ENCODE results near the gene SLC34A1. TPM values are rescaled to one million over a fixed set of nuclear protein-coding genes. Genes with fewer than 3 reads are reported as not detected.
"Not testable (repeated sequence)": the region's sequence is repeated elsewhere in the genome, so short reads cannot be mapped to it uniquely, and the experiment has no call there.

Gene SLC34A1
- total RNA-seq, 4 donors from 2014 or later: not detected

DNA sequence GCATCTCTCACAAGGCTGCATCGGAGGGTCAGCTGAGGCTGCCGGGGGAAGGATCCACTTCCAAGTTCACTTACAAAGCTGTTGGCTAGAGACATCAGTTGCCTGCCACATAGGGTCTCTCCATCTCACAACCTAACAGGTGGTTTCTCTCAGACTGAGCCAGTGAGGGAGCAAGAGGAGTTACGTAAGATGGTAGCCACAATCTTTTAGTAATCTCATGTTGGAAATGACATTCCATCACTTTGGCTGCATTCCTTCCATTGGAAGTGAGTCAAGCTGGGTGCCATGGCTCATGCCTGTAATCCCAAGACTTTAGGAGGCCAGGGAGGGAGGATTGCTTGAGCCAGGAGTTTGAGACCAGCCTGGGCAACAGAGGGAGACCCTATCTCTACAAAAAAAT, 34.8 kb downstream of the SLC34A1 start:
- H3K4me1 ChIP-seq: no peaks in the 10 kb centered on the region
- no peaks in the 10 kb centered on the region for H3K27me3 ChIP-seq
- TF ChIP-seq, protein P1, sequence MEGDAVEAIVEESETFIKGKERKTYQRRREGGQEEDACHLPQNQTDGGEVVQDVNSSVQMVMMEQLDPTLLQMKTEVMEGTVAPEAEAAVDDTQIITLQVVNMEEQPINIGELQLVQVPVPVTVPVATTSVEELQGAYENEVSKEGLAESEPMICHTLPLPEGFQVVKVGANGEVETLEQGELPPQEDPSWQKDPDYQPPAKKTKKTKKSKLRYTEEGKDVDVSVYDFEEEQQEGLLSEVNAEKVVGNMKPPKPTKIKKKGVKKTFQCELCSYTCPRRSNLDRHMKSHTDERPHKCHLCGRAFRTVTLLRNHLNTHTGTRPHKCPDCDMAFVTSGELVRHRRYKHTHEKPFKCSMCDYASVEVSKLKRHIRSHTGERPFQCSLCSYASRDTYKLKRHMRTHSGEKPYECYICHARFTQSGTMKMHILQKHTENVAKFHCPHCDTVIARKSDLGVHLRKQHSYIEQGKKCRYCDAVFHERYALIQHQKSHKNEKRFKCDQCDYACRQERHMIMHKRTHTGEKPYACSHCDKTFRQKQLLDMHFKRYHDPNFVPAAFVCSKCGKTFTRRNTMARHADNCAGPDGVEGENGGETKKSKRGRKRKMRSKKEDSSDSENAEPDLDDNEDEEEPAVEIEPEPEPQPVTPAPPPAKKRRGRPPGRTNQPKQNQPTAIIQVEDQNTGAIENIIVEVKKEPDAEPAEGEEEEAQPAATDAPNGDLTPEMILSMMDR (IDR thresholded peaks at IDR 0.05 in 4 of 5, conservative IDR thresholded peaks at IDR 0.05 in 1 of 5): no peak
- TF ChIP-seq POLR2A (IDR thresholded peaks at IDR 0.05): no peak
- H3K9me3 ChIP-seq: no peaks in the 10 kb centered on the region
- no peaks in the 10 kb centered on the region for H3K36me3 ChIP-seq
- in situ Hi-C loops (cut with MboI; ENCODE audit: low sequenced_read_pairs in 4 of 4) (no loop called here), intact Hi-C loops (cut with DNase I; ENCODE audit: low total_unique reads) (no loop called here)
- ATAC-seq (no peak), DNase-seq (no peak)
- H3K4me3 ChIP-seq: no peak overlapping the region
- no peak overlapping the region for H3K27ac ChIP-seq

DNA sequence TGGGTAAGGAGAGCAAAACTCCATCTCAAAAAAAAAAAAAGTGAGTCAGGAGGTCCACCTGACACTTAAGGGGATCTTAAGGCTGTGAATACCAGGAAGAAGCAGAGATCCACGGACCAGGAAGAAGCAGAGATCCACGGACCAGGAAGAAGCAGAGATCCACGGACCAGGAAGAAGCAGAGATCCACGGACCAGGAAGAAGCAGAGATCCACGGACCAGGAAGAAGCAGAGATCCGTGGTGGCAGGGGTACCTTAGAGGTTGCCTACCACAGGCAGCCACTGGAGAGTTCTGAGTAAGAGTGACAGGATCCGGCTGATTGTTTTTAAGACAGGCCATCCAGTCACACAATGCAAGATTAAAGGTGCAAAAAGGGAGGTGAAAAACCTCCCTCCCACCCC, 36.2 kb downstream of the SLC34A1 start:
- in situ Hi-C loops (cut with MboI; ENCODE audit: low sequenced_read_pairs in 4 of 4); H3K4me3 ChIP-seq; ATAC-seq; H3K27ac ChIP-seq; DNase-seq; intact Hi-C loops (cut with DNase I; ENCODE audit: low total_unique reads); H3K36me3 ChIP-seq; H3K27me3 ChIP-seq; H3K9me3 ChIP-seq; H3K4me1 ChIP-seq: not testable (repeated sequence)

DNA sequence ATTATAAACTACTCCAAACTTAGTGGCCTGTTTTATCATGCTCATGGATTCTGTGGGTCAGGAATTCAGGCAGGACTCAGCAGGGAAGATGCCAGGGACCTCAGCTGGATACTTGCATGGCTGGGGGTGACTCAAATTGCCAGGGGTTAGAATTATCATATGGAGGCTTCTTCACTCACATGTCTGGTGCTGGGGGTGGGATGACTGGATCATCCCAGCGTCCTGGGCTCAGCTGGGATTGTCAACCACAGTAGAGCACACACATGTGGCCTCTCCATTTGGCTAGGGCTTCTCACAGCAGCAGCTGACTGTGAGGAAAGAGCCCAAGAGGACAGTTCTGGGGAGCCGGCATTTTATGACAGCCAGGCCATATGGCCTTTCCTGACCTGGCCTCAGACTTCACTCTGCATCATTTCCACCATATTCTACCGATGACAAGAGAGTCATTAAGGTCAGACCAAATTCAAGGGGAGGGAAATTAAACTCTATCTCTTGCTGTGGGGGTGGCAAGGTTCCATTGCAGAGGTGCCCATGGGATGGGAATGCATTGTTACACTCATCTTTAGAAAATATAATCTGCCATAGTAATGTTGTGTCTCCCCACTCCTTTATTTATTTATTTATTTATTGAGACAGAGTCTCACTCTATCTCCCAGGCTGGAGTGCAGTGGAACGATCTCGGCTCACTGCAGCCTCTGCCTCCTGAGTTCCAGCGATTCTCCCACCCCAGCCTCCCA, 37.0 kb downstream of the SLC34A1 start:
- Histone ChIP-seq H3K27ac (no peak overlapping the region), H3K4me3 (no peak overlapping the region), H3K27me3 (no peaks in the 10 kb centered on the region), H3K9me3 (no peaks in the 10 kb centered on the region), H3K36me3 (no peaks in the 10 kb centered on the region), H3K4me1 (peaks cover 3 to 6% of the 10 kb centered on the region in 2 donors)
- TF ChIP-seq, protein P1 (IDR thresholded peaks at IDR 0.05 in 4 of 5, conservative IDR thresholded peaks at IDR 0.05 in 1 of 5): no peak
- TF ChIP-seq POLR2A (IDR thresholded peaks at IDR 0.05): no peak
- ATAC-seq (no peak), DNase-seq (no peak)
- in situ Hi-C loops (cut with MboI; ENCODE audit: low sequenced_read_pairs in 4 of 4): no loop called here
- intact Hi-C loops (cut with DNase I; ENCODE audit: low total_unique reads): no loop called here

DNA sequence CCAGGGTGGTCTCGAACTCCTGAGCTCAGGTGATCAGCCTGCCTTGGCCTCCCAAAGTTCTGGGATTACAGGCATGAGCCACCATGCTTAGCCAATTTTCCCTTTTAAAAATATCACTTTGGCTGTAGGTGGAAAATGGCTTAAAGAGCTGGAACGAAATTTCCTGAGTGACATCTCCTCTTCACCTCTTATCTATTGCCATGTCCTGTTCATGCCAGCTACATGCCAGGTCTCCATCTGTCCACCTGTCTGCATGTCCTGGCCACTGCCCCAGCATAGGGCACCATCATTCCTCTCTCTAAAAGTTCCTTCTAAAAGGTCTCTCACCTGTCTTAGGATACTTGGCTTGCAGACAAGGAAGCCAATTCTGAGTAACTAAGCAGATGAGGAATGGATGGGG, 39.4 kb downstream of the SLC34A1 start:
- ATAC-seq: no peak
- Histone ChIP-seq H3K9me3 (no peaks in the 10 kb centered on the region), H3K4me3 (no peak overlapping the region), H3K27ac (no peak overlapping the region), H3K4me1 (peaks cover 20 to 24% of the 10 kb centered on the region in 2 donors), H3K36me3 (no peaks in the 10 kb centered on the region), H3K27me3 (no peaks in the 10 kb centered on the region)
- DNase-seq: no peak
- TF ChIP-seq, protein P1 (IDR thresholded peaks at IDR 0.05 in 4 of 5, conservative IDR thresholded peaks at IDR 0.05 in 1 of 5): no peak
- TF ChIP-seq POLR2A (IDR thresholded peaks at IDR 0.05): no peak
- intact Hi-C loops (cut with DNase I; ENCODE audit: low total_unique reads): no loop called here
- in situ Hi-C loops (cut with MboI; ENCODE audit: low sequenced_read_pairs in 4 of 4): no loop called here

DNA sequence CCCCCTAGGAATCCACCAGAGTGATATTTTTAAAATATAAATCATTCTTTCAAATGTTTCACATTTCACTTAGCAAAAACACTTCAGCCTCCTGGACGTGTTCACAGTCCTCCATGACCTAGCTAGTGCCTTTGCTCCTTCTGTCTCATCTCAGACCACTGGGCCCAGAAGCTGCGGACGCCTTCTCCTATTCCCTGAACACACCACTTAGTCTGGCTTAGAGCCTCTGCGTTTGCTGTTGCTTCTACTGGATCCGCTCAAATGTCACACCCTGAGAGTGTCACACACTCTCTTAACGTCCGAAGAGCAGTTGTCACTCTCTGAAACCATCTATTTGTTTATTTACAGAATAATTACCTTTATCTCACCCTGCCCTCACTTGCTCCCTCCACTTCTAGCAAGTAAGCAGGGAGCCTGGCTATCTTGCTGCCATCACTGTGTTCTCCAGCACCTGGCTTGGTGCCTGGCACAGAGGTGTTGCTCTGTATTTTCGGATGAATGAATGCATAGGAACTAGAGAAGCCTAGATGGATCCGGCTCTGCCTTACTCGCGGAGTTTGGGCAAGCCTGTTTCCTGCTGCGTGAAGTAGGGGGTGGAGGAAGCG, 41.1 kb downstream of the SLC34A1 start:
- intact Hi-C loops (cut with DNase I; ENCODE audit: low total_unique reads) (no loop called here), in situ Hi-C loops (cut with MboI; ENCODE audit: low sequenced_read_pairs in 4 of 4) (no loop called here)
- Histone ChIP-seq H3K36me3 (no peaks in the 10 kb centered on the region), H3K27me3 (no peaks in the 10 kb centered on the region), H3K4me1 (peaks cover 24% of the 10 kb centered on the region in 2 donors), H3K27ac (peak overlapping the region; percentile 87 to 93 (median 89)), H3K4me3 (peak overlapping the region; percentile 59 to 64 (median 63)), H3K9me3 (no peaks in the 10 kb centered on the region)
- no peak for DNase-seq
- TF ChIP-seq, protein P1 (IDR thresholded peaks at IDR 0.05 in 4 of 5, conservative IDR thresholded peaks at IDR 0.05 in 1 of 5): no peak
- TF ChIP-seq POLR2A (IDR thresholded peaks at IDR 0.05): no peak
- no peak for ATAC-seq
